Natural killer cell (primary cell): Measurements from ENCODE around the gene DDB1. TPM values are rescaled to one million over a fixed set of nuclear protein-coding genes. Genes with fewer than 3 reads are reported as not detected.
A peak's percentile ranks its signal among the peaks of the same experiment; 100 is the strongest.

ENCODE experiments used
- ATAC-seq, 3 donors: fragments of 150-1000 bp in 2 of 3; fragments of 200-7000 bp in 1 of 3; cut with Tn5 transposase; 1 replicate in 1 of 3; 2 replicates in 2 of 3; pipeline ENCODE4 v1.10.0; 2021; ENCODE audit warnings: mild to moderate bottlenecking in 2 of 3, moderate library complexity in 2 of 3
- DNase-seq, 2 donors: peaks; one replicate each; pipeline versions ENCODE4 v3.0.0 to v3.0.0-alpha.2; 2013 to 2021; ENCODE audit warnings: mixed read lengths in 1 of 2
- H3K27ac ChIP-seq: one replicate; pipeline ENCODE4 v1.5.1; 2013; ENCODE audit warnings: mild to moderate bottlenecking, low read length
- H3K27me3 ChIP-seq: one replicate; pipeline ENCODE4 v1.6.1; 2013; ENCODE audit warnings: low read length; ENCODE audit not compliant: control insufficient read depth, insufficient read depth
- H3K36me3 ChIP-seq: one replicate; pipeline ENCODE4 v1.6.1; 2013; ENCODE audit warnings: low read length; ENCODE audit not compliant: control insufficient read depth, insufficient read depth
- H3K4me1 ChIP-seq: one replicate; pipeline ENCODE4 v1.6.1; 2013; ENCODE audit warnings: low read length; ENCODE audit not compliant: control insufficient read depth, insufficient read depth
- H3K4me3 ChIP-seq: one replicate; pipeline ENCODE4 v1.5.1; 2013; ENCODE audit warnings: low read length
- H3K9me3 ChIP-seq: one replicate; pipeline ENCODE4 v1.6.1; 2013; ENCODE audit warnings: low read length; ENCODE audit not compliant: control insufficient read depth, insufficient read depth
- H3K27ac Mint-ChIP-seq, 2 donors: one replicate each; pipeline ENCODE4 v1.8.0; 2022; ENCODE audit warnings: mild to moderate bottlenecking in 2 of 2, mixed read lengths in 2 of 2, moderate library complexity in 1 of 2
- H3K27me3 Mint-ChIP-seq, 2 donors: one replicate each; pipeline ENCODE4 v1.8.0; 2022; ENCODE audit warnings: low read depth in 2 of 2, mixed read lengths in 2 of 2
- H3K36me3 Mint-ChIP-seq: one replicate; pipeline ENCODE4 v1.8.0; 2022; ENCODE audit warnings: mixed read lengths
- H3K4me1 Mint-ChIP-seq, 2 donors: one replicate each; pipeline ENCODE4 v1.8.0; 2022; ENCODE audit warnings: mixed read lengths in 2 of 2
- H3K4me3 Mint-ChIP-seq: one replicate; pipeline ENCODE4 v1.8.0; 2022; ENCODE audit warnings: mild to moderate bottlenecking, moderate library complexity, mixed read lengths
- H3K9me3 Mint-ChIP-seq, 2 donors: one replicate each; pipeline ENCODE4 v1.8.0; 2022; ENCODE audit warnings: mixed read lengths in 2 of 2
- CTCF ChIP-seq: fragments of 200-600 bp; IDR thresholded peaks from one replicate; pipeline ENCODE4 v1.8.0; 2022; ENCODE audit warnings: antibody characterized with exemption
- WGBS: methylation state at CpG from one replicate; pipeline ENCODE4 v1.1.7; 2013; ENCODE audit warnings: missing lambda C conversion rate; ENCODE audit not compliant: insufficient coverage; 5-methylcytosine and 5-hydroxymethylcytosine counted together
- intact Hi-C: fragments of 100-400 bp; cut with micrococcal nuclease; formaldehyde crosslinking; loops from one replicate; pipeline ENCODE4 v1.14.2; 2022
- total RNA-seq, 4 donors: library from RNA; stranded (reverse); fragments of 120-200 nt in 1 of 4; gene quantifications; one replicate each; pipeline versions ENCODE4 v1.2.3 to v1.2.4, GENCODE V29; 2013 to 2022

DDB1 gene
- total RNA-seq, 3 donors from 2014 or later (not counting 1 experiment from before 2014, with no cell fraction given) = 170 to 233 (median 229) TPM

- peaks cover 8% of the 10 kb centered on the region for H3K4me1 ChIP-seq
- DNase-seq (no peak), ATAC-seq (no peak)
- no peaks in the 10 kb centered on the region for H3K9me3 Mint-ChIP-seq
- peaks cover 17% of the 10 kb centered on the region for H3K36me3 Mint-ChIP-seq
- H3K4me3 ChIP-seq = no peak overlapping the region
- no peak overlapping the region for H3K27ac ChIP-seq
- no peak for TF ChIP-seq CTCF
- intact Hi-C loops = no loop called here
- peaks cover 14 to 16% of the 10 kb centered on the region in 2 donors for H3K4me1 Mint-ChIP-seq
- no peak overlapping the region for H3K27ac Mint-ChIP-seq
- H3K27me3 Mint-ChIP-seq = no peaks in the 10 kb centered on the region
- 97% methylated on average over 6 of the region's 6 CpGs for WGBS
- H3K4me3 Mint-ChIP-seq = no peak overlapping the region
- H3K27me3 ChIP-seq = no peaks in the 10 kb centered on the region
- peaks cover 47% of the 10 kb centered on the region for H3K36me3 ChIP-seq
- H3K9me3 ChIP-seq = no peaks in the 10 kb centered on the region
These were observed 34.5 kb upstream of the DDB1 start for GRCh38 chr11:61367406-61367805.

GRCh38 chr11:61364012-61364675 lies 31.2 kb upstream of the DDB1 start:
- intact Hi-C loops = no loop called here
- Histone ChIP-seq H3K4me1 (peaks cover 24% of the 10 kb centered on the region), H3K4me3 (no peak overlapping the region), H3K36me3 (peaks cover 37% of the 10 kb centered on the region), H3K27me3 (no peaks in the 10 kb centered on the region), H3K27ac (no peak overlapping the region), H3K9me3 (no peaks in the 10 kb centered on the region)
- Mint-ChIP-seq H3K4me1 (peaks cover 21 to 26% of the 10 kb centered on the region in 2 donors), H3K27ac (peak overlapping the region; percentile 94 to 98), H3K4me3 (peak overlapping the region; percentile 99), H3K27me3 (no peaks in the 10 kb centered on the region), H3K36me3 (peaks cover 9% of the 10 kb centered on the region), H3K9me3 (no peaks in the 10 kb centered on the region)
- no peak for TF ChIP-seq CTCF
- WGBS = 94% methylated on average over 5 of the region's 5 CpGs
- ATAC-seq = no peak
- no peak for DNase-seq

DNA sequence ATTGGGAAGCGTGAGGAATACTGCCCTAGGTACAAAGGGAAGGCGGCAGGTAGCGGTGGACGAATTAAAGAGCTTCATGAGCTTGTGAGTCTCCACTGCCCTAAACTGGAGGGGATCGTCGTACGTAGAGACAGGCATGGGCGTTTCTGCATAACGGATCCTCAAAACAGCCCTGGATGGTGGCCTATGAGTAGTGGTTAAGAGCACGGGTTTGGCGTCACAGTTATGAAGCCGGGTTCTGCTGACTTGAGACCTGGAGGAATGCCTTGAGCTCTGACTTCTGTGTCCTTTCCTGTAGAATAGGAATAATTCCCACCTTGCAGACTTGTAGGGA lies 29.6 kb upstream of the DDB1 start:
- WGBS = 1% methylated on average over 12 of the region's 12 CpGs
- Histone ChIP-seq H3K27me3 (no peaks in the 10 kb centered on the region), H3K4me3 (peak overlapping the region; percentile 90), H3K4me1 (peaks cover 40% of the 10 kb centered on the region), H3K36me3 (peaks cover 27% of the 10 kb centered on the region), H3K9me3 (no peaks in the 10 kb centered on the region), H3K27ac (peak overlapping the region; percentile 96)
- H3K36me3 Mint-ChIP-seq = no peaks in the 10 kb centered on the region
- ATAC-seq (peak; percentile 13 to 24 (median 22)), DNase-seq (peak in 1 of 2 donors; percentile 67)
- peak overlapping the region; percentile 99 for H3K4me3 Mint-ChIP-seq
- H3K4me1 Mint-ChIP-seq = peaks cover 21 to 26% of the 10 kb centered on the region in 2 donors
- H3K9me3 Mint-ChIP-seq = no peaks in the 10 kb centered on the region
- no peak for TF ChIP-seq CTCF
- intact Hi-C loops = loop anchor here (1.0 kb wide), 3 partner anchors 29 to 201 kb away; partner anchors contain the start of genes DDB1, SDHAF2, TKFC and VPS37C
- peak overlapping the region; percentile 94 to 98 for H3K27ac Mint-ChIP-seq
- H3K27me3 Mint-ChIP-seq = no peaks in the 10 kb centered on the region
